ENCODE data around the gene YWHAG. TPM values are rescaled to one million over a fixed set of nuclear protein-coding genes. Genes with fewer than 3 reads are reported as not detected.

YWHAG gene
- total RNA-seq, 1 experiment from 2014 or later = 241 TPM

DNA sequence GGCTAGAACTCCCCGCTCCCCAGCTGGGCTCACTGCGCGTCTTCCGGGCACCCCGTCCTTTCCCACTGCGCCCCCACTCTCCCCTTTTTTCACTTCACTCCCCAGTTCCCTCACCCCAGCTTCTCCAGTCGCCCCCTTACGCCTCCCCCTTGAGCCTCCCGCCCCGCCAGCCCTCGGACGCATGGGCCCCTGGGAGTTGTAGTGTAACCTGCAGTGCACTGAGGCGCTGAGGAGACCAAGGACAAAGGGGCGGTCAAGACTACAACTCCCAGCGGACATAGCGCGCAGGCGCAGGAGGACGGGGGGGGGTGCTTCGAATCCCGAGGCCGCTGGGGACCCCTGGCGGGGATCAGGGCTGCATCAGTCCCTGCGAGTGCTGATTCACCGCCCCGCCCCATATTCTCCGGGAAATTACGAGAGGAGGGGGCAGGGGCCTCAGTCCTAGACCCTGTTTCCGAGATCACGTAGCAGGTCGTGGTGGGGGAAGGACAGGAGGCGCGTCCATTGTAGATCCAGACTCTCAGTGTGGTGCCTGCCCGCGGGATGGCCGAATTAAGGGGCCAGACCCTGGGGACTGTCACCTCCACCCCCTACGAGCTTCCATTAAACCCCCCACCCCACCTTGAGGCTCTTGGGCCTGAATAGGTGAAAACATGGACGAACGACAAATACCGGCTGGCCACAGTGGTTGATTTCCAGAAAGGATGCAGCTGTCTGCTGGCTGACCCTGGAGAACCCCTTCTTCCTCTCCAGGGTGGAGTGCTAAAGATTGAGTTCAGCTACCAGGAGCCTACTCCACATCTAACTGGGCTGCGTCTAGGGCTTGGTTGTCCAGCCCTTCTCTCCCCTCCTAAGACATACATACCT is 553 bp upstream of the YWHAG start:
- Histone ChIP-seq H2AK5ac (ENCODE audit: insufficient read length, low read length) (no peak overlapping the region), H2BK120ac (ENCODE audit: low read depth, low read length, poor library complexity, severe bottlenecking) (no peak overlapping the region), H3K4me1 (ENCODE audit: insufficient read depth, low read length) (peaks cover 9% of the 10 kb centered on the region; the same call in 1 of the 2 replicates), H3K23ac (ENCODE audit: insufficient read length, low read depth, low read length) (no peak overlapping the region), H3K9me3 (ENCODE audit: control insufficient read depth, low read depth, low read length) (no peaks in the 10 kb centered on the region), H4K91ac (ENCODE audit: insufficient read length, low read depth, low read length) (no peak overlapping the region), H3K56ac (ENCODE audit: insufficient read length, low read depth, low read length) (no peak overlapping the region), H3K14ac (ENCODE audit: insufficient read depth, low read length) (peak overlapping the region; percentile 94; the same call in 1 of the 2 replicates), H3K4me2 (ENCODE audit: insufficient read depth, insufficient read length, low read length) (peak overlapping the region; percentile 52), H2AFZ (ENCODE audit: low read length) (no peak overlapping the region), H2BK15ac (ENCODE audit: low read depth, low read length) (no peak overlapping the region), H2BK5ac (ENCODE audit: insufficient read length, low read length) (no peak overlapping the region), H4K8ac (replicated peaks; ENCODE audit: insufficient read length, low read depth, low read length) (no peak overlapping the region), H3K9ac (ENCODE audit: extremely low read depth, insufficient read length, low read length) (peak overlapping the region; percentile 54), H3K23me2 (ENCODE audit: insufficient read length, low read depth, low read length, poor library complexity, severe bottlenecking) (peaks cover 8% of the 10 kb centered on the region), H4K20me1 (ENCODE audit: control insufficient read depth, insufficient read depth, insufficient read length) (no peaks in the 10 kb centered on the region), H3K27ac (ENCODE audit: insufficient read length, low read depth, low read length) (peak overlapping the region; percentile 26), H3K27me3 (ENCODE audit: insufficient read depth, low read length) (no peaks in the 10 kb centered on the region), H3K4ac (ENCODE audit: low read depth, low read length) (no peak overlapping the region), H3T11ph (ENCODE audit: low read length) (no peak overlapping the region), H3K79me1 (ENCODE audit: insufficient read depth, low read depth, low read length, poor library complexity, severe bottlenecking) (no peaks in the 10 kb centered on the region), H3K18ac (ENCODE audit: insufficient read length, low read depth, low read length) (peak overlapping the region; percentile 97), H2BK20ac (ENCODE audit: low read depth, low read length, poor library complexity, severe bottlenecking) (no peak overlapping the region), H3K79me2 (ENCODE audit: insufficient read depth, low read length) (peaks cover 38% of the 10 kb centered on the region), H4K5ac (ENCODE audit: insufficient read length, low read depth, low read length) (peak overlapping the region; percentile 16), H2BK12ac (ENCODE audit: insufficient read length, low read depth, low read length) (no peak overlapping the region)
- H3K36me3 Mint-ChIP-seq (ENCODE audit: insufficient read depth in 1 of 3, low read depth in 3 of 3) = peaks cover 34 to 36% (median 36%) of the 10 kb centered on the region in 3 experiments
- peaks cover 0 to 4% of the 10 kb centered on the region in 2 experiments; a peak in 2 of 5 replicates for H3K9me3 Mint-ChIP-seq
- DNase-seq = peak; percentile 100
- peak overlapping the region; percentile 94 to 95 for H3K4me3 Mint-ChIP-seq
- H3K27ac Mint-ChIP-seq = peak overlapping the region; percentile 95 to 98 (median 98)
- TF ChIP-seq CTCF (conservative IDR thresholded peaks at IDR 0.05) = peak; percentile 72
- peaks cover 37 to 45% of the 10 kb centered on the region in 2 experiments for H3K4me1 Mint-ChIP-seq
- no CpG with 5 or more reads among the region's 41 CpGs for WGBS (ENCODE audit: extremely low coverage, insufficient read length, low lambda C conversion rate)
- H3K27me3 Mint-ChIP-seq (ENCODE audit: low read depth) = no peaks in the 10 kb centered on the region
